ENCODE data around the gene SLC16A2.

DNA sequence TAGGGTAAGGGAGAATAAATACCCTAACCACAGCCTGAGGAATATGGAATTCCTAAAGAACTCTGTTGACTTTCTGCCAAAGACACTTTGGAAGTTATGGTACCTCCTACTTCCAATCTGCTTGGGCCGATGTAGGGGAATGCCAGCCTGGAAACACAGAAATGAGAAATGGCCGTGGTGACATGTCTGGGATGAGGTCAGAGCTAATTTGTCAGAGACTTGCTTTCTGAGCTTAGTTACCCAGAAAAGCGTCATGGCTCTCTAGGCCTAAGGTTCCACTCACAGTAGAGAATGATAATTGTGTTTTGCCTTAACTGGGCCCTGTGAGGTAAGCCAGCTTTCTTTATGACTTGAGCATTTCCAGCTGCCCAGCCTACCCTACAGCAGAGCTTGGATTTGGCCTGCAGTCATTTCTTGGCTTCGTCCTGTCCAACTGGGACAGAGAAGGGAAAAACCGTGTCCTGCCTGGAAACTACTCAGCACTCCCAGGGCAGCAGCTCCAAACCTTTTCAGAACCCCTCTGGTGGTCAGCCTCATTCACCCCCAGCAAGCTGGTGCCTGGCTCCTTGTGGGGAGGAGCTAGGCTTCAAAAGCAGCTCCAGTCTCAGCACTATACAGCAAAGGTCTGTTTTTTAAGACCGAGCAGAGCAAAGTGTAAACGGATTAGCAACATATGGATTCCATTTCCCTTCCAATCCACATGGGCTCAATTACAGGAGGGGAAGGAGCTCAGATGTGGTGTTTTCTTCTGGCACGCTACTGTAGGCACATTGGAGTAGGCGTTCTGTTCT lies 100.9 kb downstream of the SLC16A2 start:
- TF ChIP-seq POLR2AphosphoS5 (IDR thresholded peaks at IDR 0.05), result no peak
- TF ChIP-seq, protein P1, sequence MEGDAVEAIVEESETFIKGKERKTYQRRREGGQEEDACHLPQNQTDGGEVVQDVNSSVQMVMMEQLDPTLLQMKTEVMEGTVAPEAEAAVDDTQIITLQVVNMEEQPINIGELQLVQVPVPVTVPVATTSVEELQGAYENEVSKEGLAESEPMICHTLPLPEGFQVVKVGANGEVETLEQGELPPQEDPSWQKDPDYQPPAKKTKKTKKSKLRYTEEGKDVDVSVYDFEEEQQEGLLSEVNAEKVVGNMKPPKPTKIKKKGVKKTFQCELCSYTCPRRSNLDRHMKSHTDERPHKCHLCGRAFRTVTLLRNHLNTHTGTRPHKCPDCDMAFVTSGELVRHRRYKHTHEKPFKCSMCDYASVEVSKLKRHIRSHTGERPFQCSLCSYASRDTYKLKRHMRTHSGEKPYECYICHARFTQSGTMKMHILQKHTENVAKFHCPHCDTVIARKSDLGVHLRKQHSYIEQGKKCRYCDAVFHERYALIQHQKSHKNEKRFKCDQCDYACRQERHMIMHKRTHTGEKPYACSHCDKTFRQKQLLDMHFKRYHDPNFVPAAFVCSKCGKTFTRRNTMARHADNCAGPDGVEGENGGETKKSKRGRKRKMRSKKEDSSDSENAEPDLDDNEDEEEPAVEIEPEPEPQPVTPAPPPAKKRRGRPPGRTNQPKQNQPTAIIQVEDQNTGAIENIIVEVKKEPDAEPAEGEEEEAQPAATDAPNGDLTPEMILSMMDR (IDR thresholded peaks at IDR 0.05), result no peak
